Heart left ventricle (tissue), 13 donors: Measurements from ENCODE around the gene ASTN2.

Experiments used
- CTCF ChIP-seq, 12 donors: fragments of 200-600 bp; sonication (generic) in 4 of 12; IDR thresholded peaks; one replicate each; pipeline versions ENCODE4 v1.5.0 to v1.8.0; 2018 to 2022; ENCODE audit warnings: antibody characterized with exemption in 12 of 12, mild to moderate bottlenecking in 5 of 12
- POLR2A ChIP-seq, 2 donors: fragments of 450-650 bp; IDR thresholded peaks; one replicate each; pipeline ENCODE4 v1.6.1; 2017; ENCODE audit warnings: antibody characterized with exemption in 2 of 2, mild to moderate bottlenecking in 2 of 2, moderate library complexity in 2 of 2
- donor health status: ischemic (EF 13 %, LVEDD 7.1; RV severe dilation, severe dysfunction).
- donor health status: DM: no; HTN: yes; CAD: no.
- donor health status: DM: no; HTN: no; CAD: no.
- donor health status: ischemic (EF 25% LVEDD 6.9; RV normal size, moderate dysfunction).
- donor health status: ischemic (EF 25% LVEDD 5.7; RV mildly dilated, moderate dysfunction).
- donor health status: ischemic (EF 35%, LVEDD 5.7; RV mildly dilated, moderate dysfunction).
- donor health status: nonischemic (EF 11% LVEDD 7.7; RV severe dilation, severe dysfunction).
- donor health status: DM: yes; HTN: yes; CAD: no.
- donor health status: PGD.
- donor health status: ischemic (EF 29% LVEDD 5.4; RV normal size, mild dysfunction).
- donor health status: nonischemic (EF 23%, LVEDD 6.1; RV moderate dilation, normal function).

- TF ChIP-seq POLR2A (IDR thresholded peaks at IDR 0.05) (no peak), CTCF (IDR thresholded peaks at IDR 0.05) (no peak)
Measured at GRCh38 chr9:116895961-116896360, 518.9 kb downstream of the ASTN2 start.
